ENCODE measurements around the gene LTBP1. TPM values are rescaled to one million over a fixed set of nuclear protein-coding genes. Genes with fewer than 3 reads are reported as not detected.

The LTBP1 gene
- total RNA-seq, 1 experiment from 2014 or later = 28.5 TPM

GRCh38 chr2:33014268-33014667 lies 67.5 kb downstream of the LTBP1 start:
- Histone ChIP-seq H2BK5ac (ENCODE audit: insufficient read length, low read length) (no peak overlapping the region), H3K14ac (ENCODE audit: insufficient read depth, low read length) (no peak overlapping the region), H3K9ac (ENCODE audit: extremely low read depth, insufficient read length, low read length) (no peak overlapping the region), H2BK15ac (ENCODE audit: low read depth, low read length) (no peak overlapping the region), H3K9me3 (ENCODE audit: control insufficient read depth, low read depth, low read length) (no peaks in the 10 kb centered on the region), H3K18ac (ENCODE audit: insufficient read length, low read depth, low read length) (no peak overlapping the region), H2AFZ (ENCODE audit: low read length) (no peak overlapping the region), H2BK120ac (ENCODE audit: low read depth, low read length, poor library complexity, severe bottlenecking) (no peak overlapping the region), H2BK20ac (ENCODE audit: low read depth, low read length, poor library complexity, severe bottlenecking) (no peak overlapping the region), H3K4me2 (ENCODE audit: insufficient read depth, insufficient read length, low read length) (no peak overlapping the region), H3K23me2 (ENCODE audit: insufficient read length, low read depth, low read length, poor library complexity, severe bottlenecking) (no peaks in the 10 kb centered on the region), H3K23ac (ENCODE audit: insufficient read length, low read depth, low read length) (no peak overlapping the region), H4K5ac (ENCODE audit: insufficient read length, low read depth, low read length) (no peak overlapping the region), H3K4ac (ENCODE audit: low read depth, low read length) (no peak overlapping the region), H4K20me1 (ENCODE audit: control insufficient read depth, insufficient read depth, insufficient read length) (no peaks in the 10 kb centered on the region), H3K27me3 (ENCODE audit: insufficient read depth, low read length) (no peaks in the 10 kb centered on the region), H4K91ac (ENCODE audit: insufficient read length, low read depth, low read length) (no peak overlapping the region), H3K56ac (ENCODE audit: insufficient read length, low read depth, low read length) (no peak overlapping the region), H2AK5ac (ENCODE audit: insufficient read length, low read length) (no peak overlapping the region), H3T11ph (ENCODE audit: low read length) (no peak overlapping the region), H4K8ac (replicated peaks; ENCODE audit: insufficient read length, low read depth, low read length) (no peak overlapping the region), H3K27ac (ENCODE audit: insufficient read length, low read depth, low read length) (no peak overlapping the region), H3K79me1 (ENCODE audit: insufficient read depth, low read depth, low read length, poor library complexity, severe bottlenecking) (no peaks in the 10 kb centered on the region), H3K79me2 (ENCODE audit: insufficient read depth, low read length) (no peaks in the 10 kb centered on the region), H3K4me1 (ENCODE audit: insufficient read depth, low read length) (no peaks in the 10 kb centered on the region), H2BK12ac (ENCODE audit: insufficient read length, low read depth, low read length) (no peak overlapping the region)
- H3K27me3 Mint-ChIP-seq (ENCODE audit: low read depth) = no peaks in the 10 kb centered on the region
- no peaks in the 10 kb centered on the region; a peak in 2 of 7 replicates for H3K36me3 Mint-ChIP-seq (ENCODE audit: insufficient read depth in 1 of 3, low read depth in 3 of 3)
- no peak for TF ChIP-seq CTCF (conservative IDR thresholded peaks at IDR 0.05)
- H3K4me1 Mint-ChIP-seq = peaks cover 13% of the 10 kb centered on the region in 2 experiments
- H3K4me3 Mint-ChIP-seq = no peak overlapping the region
- no peaks in the 10 kb centered on the region for H3K9me3 Mint-ChIP-seq
- peak overlapping the region in 1 of 3 experiments; percentile 11; a peak in 1 of 7 replicates for H3K27ac Mint-ChIP-seq
- no peak for DNase-seq
- WGBS (ENCODE audit: extremely low coverage, insufficient read length, low lambda C conversion rate) = no CpG with 5 or more reads among the region's 2 CpGs
